H9 (cell line): ENCODE results near the gene ERF. TPM values are rescaled to one million over a fixed set of nuclear protein-coding genes. Genes with fewer than 3 reads are reported as not detected.

Experiments used
- DNase-seq: peaks from one replicate; pipeline ENCODE4 v3.0.0-alpha.2; 2017
- H2AFZ ChIP-seq: one replicate; pipeline ENCODE4 v1.6.1; 2013; ENCODE audit warnings: mild to moderate bottlenecking, low read length, control low read depth, moderate library complexity
- H2AK5ac ChIP-seq: 2 replicates; pipeline ENCODE4 v1.6.1; 2013; ENCODE audit warnings: low read length, control low read depth, mixed read lengths; ENCODE audit not compliant: insufficient read length
- H2BK120ac ChIP-seq: one replicate; pipeline ENCODE4 v1.6.1; 2013; ENCODE audit warnings: low read depth, mild to moderate bottlenecking, low read length, control low read depth, inconsistent platforms; ENCODE audit not compliant: poor library complexity, severe bottlenecking
- H2BK12ac ChIP-seq: 2 replicates; pipeline ENCODE4 v1.6.1; 2013; ENCODE audit warnings: low read length, control low read depth, mixed read lengths, low read depth; ENCODE audit not compliant: insufficient read length
- H2BK15ac ChIP-seq: 2 replicates; pipeline ENCODE4 v1.6.1; 2013; ENCODE audit warnings: low read depth, low read length, control low read depth
- H2BK20ac ChIP-seq: one replicate; pipeline ENCODE4 v1.6.1; 2013; ENCODE audit warnings: low read depth, mild to moderate bottlenecking, low read length, control low read depth, inconsistent platforms; ENCODE audit not compliant: poor library complexity, severe bottlenecking
- H2BK5ac ChIP-seq: 2 replicates; pipeline ENCODE4 v1.6.1; 2013; ENCODE audit warnings: low read length, control low read depth, mixed read lengths; ENCODE audit not compliant: insufficient read length
- H3K14ac ChIP-seq: 2 replicates; pipeline ENCODE4 v1.6.1; 2013; ENCODE audit warnings: low read length, control low read depth; ENCODE audit not compliant: insufficient read depth
- H3K18ac ChIP-seq: 2 replicates; pipeline ENCODE4 v1.6.1; 2013; ENCODE audit warnings: low read depth, mild to moderate bottlenecking, mixed read lengths, low read length, control low read depth; ENCODE audit not compliant: insufficient read length
- H3K23ac ChIP-seq: 2 replicates; pipeline ENCODE4 v1.6.1; 2013; ENCODE audit warnings: low read length, control low read depth, mixed read lengths, low read depth; ENCODE audit not compliant: insufficient read length
- H3K23me2 ChIP-seq: 2 replicates; pipeline ENCODE4 v1.6.1; 2013; ENCODE audit warnings: low read depth, mild to moderate bottlenecking, mixed read lengths, low read length, control low read depth; ENCODE audit not compliant: insufficient read length, poor library complexity, severe bottlenecking
- H3K27ac ChIP-seq: 2 replicates; pipeline ENCODE4 v1.5.1; 2013; ENCODE audit warnings: low read length, control low read depth, mixed read lengths, low read depth; ENCODE audit not compliant: insufficient read length
- H3K27me3 ChIP-seq: 2 replicates; pipeline ENCODE4 v1.6.1; 2013; ENCODE audit warnings: low read length, control low read depth, inconsistent platforms; ENCODE audit not compliant: insufficient read depth
- H3K4ac ChIP-seq: 2 replicates; pipeline ENCODE4 v1.6.1; 2013; ENCODE audit warnings: low read depth, mild to moderate bottlenecking, control low read depth, inconsistent platforms, low read length, moderate library complexity
- H3K4me1 ChIP-seq: 2 replicates; pipeline ENCODE4 v1.6.1; 2013; ENCODE audit warnings: low read length, control low read depth, inconsistent platforms; ENCODE audit not compliant: insufficient read depth
- H3K4me2 ChIP-seq: 2 replicates; pipeline ENCODE4 v1.6.1; 2013; ENCODE audit warnings: low read length, control low read depth, mixed read lengths; ENCODE audit not compliant: insufficient read length, insufficient read depth
- H3K56ac ChIP-seq: 2 replicates; pipeline ENCODE4 v1.6.1; 2013; ENCODE audit warnings: low read depth, mild to moderate bottlenecking, mixed read lengths, low read length, control low read depth; ENCODE audit not compliant: insufficient read length
- H3K79me1 ChIP-seq: 2 replicates; pipeline ENCODE4 v1.6.1; 2013; ENCODE audit warnings: low read depth, mild to moderate bottlenecking, moderate library complexity, low read length, control low read depth, inconsistent platforms; ENCODE audit not compliant: insufficient read depth, poor library complexity, severe bottlenecking
- H3K79me2 ChIP-seq: 2 replicates; pipeline ENCODE4 v1.6.1; 2013; ENCODE audit warnings: low read length, control low read depth, inconsistent platforms; ENCODE audit not compliant: insufficient read depth
- H3K9ac ChIP-seq: 2 replicates; pipeline ENCODE4 v1.6.1; 2013; ENCODE audit warnings: low read length, control low read depth, mixed read lengths; ENCODE audit not compliant: insufficient read length; ENCODE audit errors: extremely low read depth
- H3K9me3 ChIP-seq: one replicate; pipeline ENCODE4 v1.6.1; 2013; ENCODE audit warnings: low read depth, low read length, inconsistent platforms; ENCODE audit not compliant: control insufficient read depth
- H3T11ph ChIP-seq: one replicate; pipeline ENCODE4 v1.6.1; 2013; ENCODE audit warnings: mild to moderate bottlenecking, low read length, control low read depth, inconsistent platforms
- H4K20me1 ChIP-seq: one replicate; pipeline ENCODE4 v1.6.1; 2013; ENCODE audit not compliant: control insufficient read depth, insufficient read length, insufficient read depth
- H4K5ac ChIP-seq: 2 replicates; pipeline ENCODE4 v1.6.1; 2013; ENCODE audit warnings: low read depth, mild to moderate bottlenecking, mixed read lengths, low read length, control low read depth; ENCODE audit not compliant: insufficient read length
- H4K8ac ChIP-seq: replicated peaks from 2 replicates; pipeline ENCODE4 v1.6.1; 2013; ENCODE audit warnings: low read length, control low read depth, mixed read lengths, low read depth; ENCODE audit not compliant: insufficient read length
- H4K91ac ChIP-seq: 2 replicates; pipeline ENCODE4 v1.6.1; 2013; ENCODE audit warnings: low read depth, mild to moderate bottlenecking, moderate library complexity, mixed read lengths, low read length, control low read depth; ENCODE audit not compliant: insufficient read length
- H3K27ac Mint-ChIP-seq, 3 experiments: 2 replicates in 2 of 3; 3 replicates in 1 of 3; pipeline ENCODE4 v1.8.0; 2020 to 2021; ENCODE audit warnings: mixed read lengths in 3 of 3, mild to moderate bottlenecking in 1 of 3, moderate library complexity in 1 of 3
- H3K27me3 Mint-ChIP-seq: 2 replicates; pipeline ENCODE4 v1.8.0; 2021; ENCODE audit warnings: low read depth, mild to moderate bottlenecking, moderate library complexity, mixed read lengths
- H3K36me3 Mint-ChIP-seq, 3 experiments: 2 replicates in 2 of 3; 3 replicates in 1 of 3; pipeline ENCODE4 v1.8.0; 2020 to 2021; ENCODE audit warnings: low read depth in 3 of 3, mixed read lengths in 3 of 3; ENCODE audit not compliant: insufficient read depth in 1 of 3
- H3K4me1 Mint-ChIP-seq, 2 experiments: 2 replicates each; pipeline ENCODE4 v1.8.0; 2020; ENCODE audit warnings: mixed read lengths in 2 of 2
- H3K4me3 Mint-ChIP-seq, 2 experiments: 2 replicates in 1 of 2; 3 replicates in 1 of 2; pipeline ENCODE4 v1.8.0; 2020 to 2021; ENCODE audit warnings: mild to moderate bottlenecking in 2 of 2, mixed read lengths in 2 of 2, moderate library complexity in 1 of 2
- H3K9me3 Mint-ChIP-seq, 2 experiments: 2 replicates in 1 of 2; 3 replicates in 1 of 2; pipeline ENCODE4 v1.8.0; 2020; ENCODE audit warnings: mild to moderate bottlenecking in 2 of 2, mixed read lengths in 2 of 2, moderate library complexity in 1 of 2
- CTCF ChIP-seq: fragments of 200-600 bp; sonication (generic); conservative IDR thresholded peaks from 3 replicates; pipeline ENCODE4 v1.8.0; 2021; ENCODE audit warnings: antibody characterized with exemption, mild to moderate bottlenecking
- WGBS: extraction: QIAGEN DNeasy Blood & Tissue Kit; methylation state at CpG from one replicate; pipeline ENCODE4 v1.1.7; 2013; ENCODE audit warnings: missing lambda C conversion rate, low lambda C conversion rate, mixed read lengths; ENCODE audit not compliant: insufficient read length; ENCODE audit errors: extremely low coverage; 5-methylcytosine and 5-hydroxymethylcytosine counted together
- total RNA-seq: library from RNA; stranded (reverse); gene quantifications from 2 replicates; pipeline ENCODE4 v1.2.1, GENCODE V29; 2021

The ERF gene
- total RNA-seq, 1 experiment from 2014 or later, result 126 TPM

- no peak for TF ChIP-seq CTCF
- Histone ChIP-seq H3K79me1 (no peaks in the 10 kb centered on the region), H3K27me3 (no peaks in the 10 kb centered on the region), H2BK120ac (no peak overlapping the region), H2BK15ac (no peak overlapping the region), H3K79me2 (no peaks in the 10 kb centered on the region), H3K23me2 (peaks cover 9% of the 10 kb centered on the region), H3K56ac (no peak overlapping the region), H3T11ph (no peak overlapping the region), H3K4me2 (no peak overlapping the region), H2AK5ac (no peak overlapping the region), H2AFZ (no peak overlapping the region), H2BK5ac (no peak overlapping the region), H4K20me1 (no peaks in the 10 kb centered on the region), H2BK12ac (no peak overlapping the region), H4K8ac (no peak overlapping the region), H3K4me1 (no peaks in the 10 kb centered on the region; the same call in 1 of the 2 replicates), H4K91ac (no peak overlapping the region), H3K9ac (no peak overlapping the region), H3K4ac (no peak overlapping the region), H3K23ac (no peak overlapping the region), H3K9me3 (no peaks in the 10 kb centered on the region), H4K5ac (no peak overlapping the region), H2BK20ac (no peak overlapping the region), H3K27ac (no peak overlapping the region), H3K14ac (no peak overlapping the region), H3K18ac (no peak overlapping the region)
- Mint-ChIP-seq H3K36me3 (peaks cover 4 to 23% (median 16%) of the 10 kb centered on the region in 3 experiments; a peak in 6 of 7 replicates), H3K4me1 (peaks cover 20 to 25% of the 10 kb centered on the region in 2 experiments), H3K9me3 (no peaks in the 10 kb centered on the region; a peak in 1 of 5 replicates), H3K27ac (peak overlapping the region in 1 of 3 experiments; percentile 58; a peak in 2 of 7 replicates), H3K4me3 (peak overlapping the region in 1 of 2 experiments; percentile 51; a peak in 2 of 5 replicates), H3K27me3 (no peaks in the 10 kb centered on the region)
- no peak for DNase-seq
- WGBS, result no CpG with 5 or more reads among the region's 3 CpGs
These were observed 16.1 kb upstream of the ERF start for GRCh38 chr19:42271045-42271419.
